HEK293T (cell line): ENCODE data around the gene NUP37.

Experiments
- BHLHE40 ChIP-seq: fragments of 450-650 bp; IDR thresholded peaks from 2 replicates; pipeline ENCODE4 v1.6.1; 2016; ENCODE audit warnings: mild to moderate bottlenecking, moderate library complexity, borderline replicate concordance
- NFRKB ChIP-seq: fragments of 450-650 bp; IDR thresholded peaks from 2 replicates; pipeline ENCODE4 v1.6.1; 2016; ENCODE audit warnings: mild to moderate bottlenecking, moderate library complexity
- PKNOX1 ChIP-seq: fragments of 450-650 bp; IDR thresholded peaks from 2 replicates; pipeline ENCODE4 v1.6.1; 2016
- SP1 ChIP-seq: fragments of 450-650 bp; IDR thresholded peaks from 2 replicates; pipeline ENCODE4 v1.6.1; 2017
- SUZ12 ChIP-seq: fragments of 450-650 bp; IDR thresholded peaks from 2 replicates; pipeline ENCODE4 v1.6.1; 2016; ENCODE audit warnings: mild to moderate bottlenecking
- ZNF384 ChIP-seq: fragments of 450-650 bp; IDR thresholded peaks from 2 replicates; pipeline ENCODE4 v1.6.1; 2016

- no peak for TF ChIP-seq BHLHE40
- TF ChIP-seq PKNOX1, result no peak
- no peak for TF ChIP-seq SUZ12
- TF ChIP-seq ZNF384, result no peak
- no peak for TF ChIP-seq SP1
- TF ChIP-seq NFRKB, result no peak
Observed at GRCh38 chr12:102029141-102029540, 90.8 kb downstream of the NUP37 start.
